Measurements from ENCODE around the gene ADGRL3. TPM values are rescaled to one million over a fixed set of nuclear protein-coding genes. Genes with fewer than 3 reads are reported as not detected.

Gene ADGRL3
- total RNA-seq, 4 donors from 2014 or later = 0.67 to 4.6 (median 1.6) TPM

DNA sequence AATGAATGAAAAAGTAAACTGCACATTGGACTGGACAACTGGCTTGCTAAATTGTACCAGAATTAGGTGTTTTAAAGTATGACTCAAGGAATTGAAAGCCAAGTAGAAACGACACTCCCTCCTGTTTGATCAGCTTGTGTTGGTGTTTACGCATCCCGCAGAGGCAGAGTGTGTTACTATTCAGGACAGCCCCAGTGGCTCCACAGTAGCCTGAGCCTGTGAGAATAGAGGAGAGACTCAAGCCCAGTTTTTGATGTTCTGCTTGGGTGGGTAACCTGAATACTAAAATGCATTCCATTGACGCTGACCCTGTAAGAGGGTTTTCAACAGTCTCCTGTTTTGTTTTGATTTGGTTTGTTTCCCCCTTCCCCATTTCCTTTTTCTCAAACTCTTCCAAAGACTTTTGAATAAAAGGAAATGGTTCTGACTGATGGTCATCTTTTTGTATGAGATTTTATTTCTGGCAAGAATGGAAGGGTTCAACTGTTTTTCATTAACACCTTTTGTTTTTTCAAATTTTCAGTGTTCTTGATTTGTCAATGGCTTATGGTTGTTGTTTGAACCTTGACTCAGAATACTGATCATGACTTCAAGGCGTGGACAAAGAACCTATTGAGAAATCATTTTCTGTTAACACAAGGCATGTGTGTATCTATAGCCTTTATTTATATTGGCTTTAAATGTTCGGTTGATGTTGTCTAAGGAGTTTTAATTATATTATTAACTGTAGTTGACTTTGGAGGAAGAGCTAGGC lies 10.2 kb downstream of the ADGRL3 start:
- H3K27ac ChIP-seq = no peak overlapping the region
- intact Hi-C loops (cut with DNase I) = no loop called here
- WGBS, 2 donors = 47 to 51% methylated on average over 6 of the region's 6 CpGs
- H3K4me3 ChIP-seq (replicated peaks in 1 of 3) = no peak overlapping the region
- H3K4me1 ChIP-seq = no peaks in the 10 kb centered on the region
- no peaks in the 10 kb centered on the region for H3K9me3 ChIP-seq
- TF ChIP-seq, protein P1, sequence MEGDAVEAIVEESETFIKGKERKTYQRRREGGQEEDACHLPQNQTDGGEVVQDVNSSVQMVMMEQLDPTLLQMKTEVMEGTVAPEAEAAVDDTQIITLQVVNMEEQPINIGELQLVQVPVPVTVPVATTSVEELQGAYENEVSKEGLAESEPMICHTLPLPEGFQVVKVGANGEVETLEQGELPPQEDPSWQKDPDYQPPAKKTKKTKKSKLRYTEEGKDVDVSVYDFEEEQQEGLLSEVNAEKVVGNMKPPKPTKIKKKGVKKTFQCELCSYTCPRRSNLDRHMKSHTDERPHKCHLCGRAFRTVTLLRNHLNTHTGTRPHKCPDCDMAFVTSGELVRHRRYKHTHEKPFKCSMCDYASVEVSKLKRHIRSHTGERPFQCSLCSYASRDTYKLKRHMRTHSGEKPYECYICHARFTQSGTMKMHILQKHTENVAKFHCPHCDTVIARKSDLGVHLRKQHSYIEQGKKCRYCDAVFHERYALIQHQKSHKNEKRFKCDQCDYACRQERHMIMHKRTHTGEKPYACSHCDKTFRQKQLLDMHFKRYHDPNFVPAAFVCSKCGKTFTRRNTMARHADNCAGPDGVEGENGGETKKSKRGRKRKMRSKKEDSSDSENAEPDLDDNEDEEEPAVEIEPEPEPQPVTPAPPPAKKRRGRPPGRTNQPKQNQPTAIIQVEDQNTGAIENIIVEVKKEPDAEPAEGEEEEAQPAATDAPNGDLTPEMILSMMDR (IDR thresholded peaks at IDR 0.05) = no peak
- no peak for TF ChIP-seq POLR2A (IDR thresholded peaks at IDR 0.05)
- DNase-seq = no peak
- no peaks in the 10 kb centered on the region for H3K27me3 ChIP-seq
- no peaks in the 10 kb centered on the region for H3K36me3 ChIP-seq

DNA sequence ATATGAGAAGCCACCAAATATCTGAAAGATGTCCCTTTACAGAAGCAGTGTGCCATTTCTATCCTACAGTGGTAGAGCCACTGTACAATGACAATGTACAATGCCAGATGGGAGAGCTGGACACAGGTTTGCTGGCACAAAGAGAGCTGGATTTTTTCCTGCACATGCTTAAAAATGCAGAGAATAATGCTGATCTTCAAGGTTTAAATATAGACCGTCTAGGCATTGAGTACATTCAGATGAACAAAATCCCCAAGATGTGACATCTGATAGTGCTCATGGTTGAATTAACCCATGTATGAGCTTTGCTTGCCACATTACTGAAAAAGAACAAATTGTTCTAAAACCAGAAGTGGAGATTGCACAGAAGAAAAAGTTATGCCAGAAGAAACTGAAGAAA lies 11.7 kb downstream of the ADGRL3 start:
- no peak overlapping the region for H3K27ac ChIP-seq
- no peaks in the 10 kb centered on the region for H3K27me3 ChIP-seq
- intact Hi-C loops (cut with DNase I) = no loop called here
- no peak overlapping the region for H3K4me3 ChIP-seq (replicated peaks in 1 of 3)
- 49 to 63% methylated on average over 1 of the region's 1 CpG for WGBS, 2 donors
- no peaks in the 10 kb centered on the region for H3K9me3 ChIP-seq
- DNase-seq = no peak
- TF ChIP-seq POLR2A (IDR thresholded peaks at IDR 0.05) = no peak
- TF ChIP-seq, protein P1 (IDR thresholded peaks at IDR 0.05) = no peak
- no peaks in the 10 kb centered on the region for H3K4me1 ChIP-seq
- no peaks in the 10 kb centered on the region for H3K36me3 ChIP-seq

DNA sequence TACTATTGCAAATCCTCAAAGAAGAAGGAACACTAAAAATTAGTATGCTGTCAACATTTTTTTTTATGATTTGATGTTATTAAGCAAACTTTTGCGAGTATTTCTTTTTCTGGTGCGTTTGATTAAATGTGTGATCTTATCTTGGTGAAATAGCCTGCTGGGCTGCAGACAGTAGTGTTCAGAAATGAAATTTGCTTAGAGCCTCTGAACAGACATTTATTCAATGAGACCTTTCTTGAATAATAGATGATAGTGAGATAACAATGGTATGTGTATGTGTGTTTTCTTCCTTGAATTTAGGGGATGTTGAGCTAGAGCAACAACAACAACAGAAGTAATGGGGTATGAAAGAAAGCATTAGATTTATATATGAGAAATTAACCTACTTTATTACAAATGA lies 12.7 kb downstream of the ADGRL3 start:
- no peaks in the 10 kb centered on the region for H3K36me3 ChIP-seq
- no peak for DNase-seq
- H3K27me3 ChIP-seq = no peaks in the 10 kb centered on the region
- 81 to 88% methylated on average over 2 of the region's 2 CpGs for WGBS, 2 donors
- no peaks in the 10 kb centered on the region for H3K9me3 ChIP-seq
- intact Hi-C loops (cut with DNase I) = no loop called here
- H3K4me3 ChIP-seq (replicated peaks in 1 of 3) = no peak overlapping the region
- no peak overlapping the region for H3K27ac ChIP-seq
- H3K4me1 ChIP-seq = no peaks in the 10 kb centered on the region
- no peak for TF ChIP-seq POLR2A (IDR thresholded peaks at IDR 0.05)
- TF ChIP-seq, protein P1 (IDR thresholded peaks at IDR 0.05) = no peak

DNA sequence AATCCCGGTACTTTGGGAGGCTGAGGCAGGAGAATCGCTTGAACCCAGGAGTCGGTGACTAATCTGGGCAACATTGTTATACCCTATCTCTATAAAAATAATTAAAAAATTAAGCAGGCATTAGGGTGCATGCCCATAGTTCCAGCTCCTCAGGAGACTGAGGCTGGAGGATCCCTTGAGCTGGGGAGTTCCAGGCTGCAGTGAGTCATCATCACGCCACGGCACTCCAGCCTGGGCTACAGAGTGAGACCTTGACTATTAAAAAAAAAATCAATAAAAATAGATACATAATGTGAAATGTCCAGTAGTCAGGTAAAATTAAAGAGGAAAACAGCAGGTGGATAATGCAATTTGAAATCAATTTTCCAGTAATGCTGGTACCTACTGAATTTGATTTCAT lies 14.6 kb downstream of the ADGRL3 start:
- H3K4me1 ChIP-seq = no peaks in the 10 kb centered on the region
- no peaks in the 10 kb centered on the region for H3K27me3 ChIP-seq
- no peak for TF ChIP-seq POLR2A (IDR thresholded peaks at IDR 0.05)
- TF ChIP-seq, protein P1 (IDR thresholded peaks at IDR 0.05) = no peak
- no peak for DNase-seq
- no peak overlapping the region for H3K27ac ChIP-seq
- no peaks in the 10 kb centered on the region for H3K9me3 ChIP-seq
- no peaks in the 10 kb centered on the region for H3K36me3 ChIP-seq
- intact Hi-C loops (cut with DNase I) = no loop called here
- WGBS, 2 donors = 72 to 80% methylated on average over 5 of the region's 5 CpGs
- H3K4me3 ChIP-seq (replicated peaks in 1 of 3) = no peak overlapping the region

DNA sequence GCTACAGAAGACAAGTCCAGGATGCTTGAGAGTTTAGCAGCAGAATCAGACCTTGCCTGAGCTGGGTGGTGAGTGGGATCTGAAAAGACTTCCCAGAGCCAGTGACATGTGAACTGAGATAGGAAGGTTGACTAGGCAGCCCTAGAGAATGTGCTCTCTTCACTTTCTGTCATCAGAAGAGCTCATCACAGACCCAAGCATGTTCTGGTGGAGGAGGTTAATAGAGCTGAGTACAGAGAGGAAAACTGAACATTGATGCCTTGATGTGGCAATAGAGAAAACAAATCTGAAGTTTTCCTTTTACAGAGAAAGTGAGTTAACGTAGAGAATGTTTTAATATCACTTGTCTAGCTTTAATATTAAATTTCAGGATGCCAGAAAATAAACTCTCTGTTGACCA lies 17.1 kb downstream of the ADGRL3 start:
- no peak for DNase-seq
- no peak overlapping the region for H3K27ac ChIP-seq
- H3K27me3 ChIP-seq = no peaks in the 10 kb centered on the region
- H3K36me3 ChIP-seq = no peaks in the 10 kb centered on the region
- intact Hi-C loops (cut with DNase I) = no loop called here
- no peak overlapping the region for H3K4me3 ChIP-seq (replicated peaks in 1 of 3)
- TF ChIP-seq, protein P1 (IDR thresholded peaks at IDR 0.05) = no peak
- no peak for TF ChIP-seq POLR2A (IDR thresholded peaks at IDR 0.05)
- no peaks in the 10 kb centered on the region for H3K9me3 ChIP-seq
- no peaks in the 10 kb centered on the region for H3K4me1 ChIP-seq
- WGBS, 2 donors = 91 to 100% methylated on average over 1 of the region's 1 CpG

All from thyroid gland (tissue), 4 donors.